Esophagus squamous epithelium (tissue), 5 donors: ENCODE results near the gene HHLA2. TPM values are rescaled to one million over a fixed set of nuclear protein-coding genes. Genes with fewer than 3 reads are reported as not detected.
"Not testable (repeated sequence)": the region's sequence is repeated elsewhere in the genome, so short reads cannot be mapped to it uniquely, and the experiment has no call there.

Experiments used
- DNase-seq: peaks from one replicate; lab custom pipeline; 2025; lab: John Stamatoyannopoulos, UW
- H3K27ac ChIP-seq, 4 donors: fragments of 200-600 bp; sonication (generic); one replicate each; pipeline ENCODE4 v1.5.1; 2016 to 2019; ENCODE audit warnings: mild to moderate bottlenecking in 1 of 4
- H3K27me3 ChIP-seq, 4 donors: fragments of 200-600 bp; sonication (generic); 1 replicate in 3 of 4; 2 replicates in 1 of 4; pipeline versions ENCODE4 v1.5.1 to v1.6.0; 2017 to 2021; ENCODE audit warnings: antibody characterized with exemption in 1 of 4
- H3K36me3 ChIP-seq, 3 donors: fragments of 200-600 bp; sonication (generic); one replicate each; pipeline ENCODE4 v1.5.1; 2016 to 2019
- H3K4me1 ChIP-seq, 3 donors: fragments of 200-600 bp; sonication (generic); one replicate each; pipeline ENCODE4 v1.5.1; 2017 to 2019
- H3K4me3 ChIP-seq, 4 donors: fragments of 200-600 bp; sonication (generic); 1 replicate in 3 of 4; 2 replicates in 1 of 4; pipeline ENCODE4 v1.5.1; 2016 to 2019; ENCODE audit warnings: mild to moderate bottlenecking in 2 of 4, moderate library complexity in 1 of 4
- H3K9me3 ChIP-seq, 3 donors: fragments of 200-600 bp; sonication (generic); one replicate each; pipeline ENCODE4 v1.5.1; 2016 to 2019
- POLR2A ChIP-seq, 4 donors: fragments of 450-650 bp; IDR thresholded peaks; one replicate each; pipeline ENCODE4 v1.6.1; 2017; ENCODE audit warnings: antibody characterized with exemption in 4 of 4, mild to moderate bottlenecking in 4 of 4, moderate library complexity in 3 of 4
- WGBS, 2 donors: methylation state at CpG; one replicate each; pipeline ENCODE4 v1.1.5; 2018; 5-methylcytosine and 5-hydroxymethylcytosine counted together
- intact Hi-C: fragments of 100-400 bp; cut with DNase I; formaldehyde crosslinking; loops from one replicate; pipeline ENCODE4 v1.15.0; 2022
- total RNA-seq, 4 donors: library from RNA; depleted of rRNA; stranded (reverse); fragments of >200 nt; gene quantifications; one replicate each; pipeline ENCODE4 v1.1.0, GENCODE V29; 2016
- TF ChIP-seq, protein P1 (sequence below), 6 experiments: fragments of 450-650 bp in 4 of 6; fragments of 200-600 bp in 2 of 6; sonication (generic) in 2 of 6; IDR thresholded peaks; one replicate each; pipeline ENCODE4 v1.5.1; 2016 to 2019; ENCODE audit warnings: antibody characterized with exemption in 6 of 6, mild to moderate bottlenecking in 4 of 6, moderate library complexity in 4 of 6
- donor health status: DM: yes; HTN: yes; CAD: no.

HHLA2 gene, protein sequence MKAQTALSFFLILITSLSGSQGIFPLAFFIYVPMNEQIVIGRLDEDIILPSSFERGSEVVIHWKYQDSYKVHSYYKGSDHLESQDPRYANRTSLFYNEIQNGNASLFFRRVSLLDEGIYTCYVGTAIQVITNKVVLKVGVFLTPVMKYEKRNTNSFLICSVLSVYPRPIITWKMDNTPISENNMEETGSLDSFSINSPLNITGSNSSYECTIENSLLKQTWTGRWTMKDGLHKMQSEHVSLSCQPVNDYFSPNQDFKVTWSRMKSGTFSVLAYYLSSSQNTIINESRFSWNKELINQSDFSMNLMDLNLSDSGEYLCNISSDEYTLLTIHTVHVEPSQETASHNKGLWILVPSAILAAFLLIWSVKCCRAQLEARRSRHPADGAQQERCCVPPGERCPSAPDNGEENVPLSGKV
- total RNA-seq: not detected

GRCh38 chr3:108296239-108296638 lies at the start of gene HHLA2:
HHLA2 (plus strand) TSS chr3:108296548; CDS start chr3:108351814, 55,266 bp downstream.
- WGBS, 2 donors: 63 to 70% methylated on average over 2 of the region's 2 CpGs
- no peak for DNase-seq

DNA sequence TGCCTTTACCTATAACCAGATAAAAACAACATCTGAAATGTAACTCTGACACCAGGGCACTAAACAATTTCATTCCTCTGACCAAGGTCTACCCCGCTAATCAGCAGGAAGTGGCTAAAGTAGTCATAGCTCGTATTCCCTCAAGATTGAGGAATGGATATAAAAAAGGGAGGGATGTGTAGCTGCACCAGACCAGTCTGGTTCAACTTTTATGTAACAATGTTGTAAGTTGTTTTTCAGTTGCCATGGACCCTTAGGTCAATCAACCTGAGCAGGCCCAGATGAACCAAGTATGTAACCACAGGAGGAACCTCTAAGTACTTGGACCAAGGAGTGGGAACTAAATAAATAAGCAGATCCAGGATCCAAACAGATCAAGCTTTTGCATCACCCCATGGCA lies 45.7 kb upstream of the HHLA2 start:
- no peaks in the 10 kb centered on the region for H3K27me3 ChIP-seq
- no peak for TF ChIP-seq POLR2A (IDR thresholded peaks at IDR 0.05)
- TF ChIP-seq, protein P1, sequence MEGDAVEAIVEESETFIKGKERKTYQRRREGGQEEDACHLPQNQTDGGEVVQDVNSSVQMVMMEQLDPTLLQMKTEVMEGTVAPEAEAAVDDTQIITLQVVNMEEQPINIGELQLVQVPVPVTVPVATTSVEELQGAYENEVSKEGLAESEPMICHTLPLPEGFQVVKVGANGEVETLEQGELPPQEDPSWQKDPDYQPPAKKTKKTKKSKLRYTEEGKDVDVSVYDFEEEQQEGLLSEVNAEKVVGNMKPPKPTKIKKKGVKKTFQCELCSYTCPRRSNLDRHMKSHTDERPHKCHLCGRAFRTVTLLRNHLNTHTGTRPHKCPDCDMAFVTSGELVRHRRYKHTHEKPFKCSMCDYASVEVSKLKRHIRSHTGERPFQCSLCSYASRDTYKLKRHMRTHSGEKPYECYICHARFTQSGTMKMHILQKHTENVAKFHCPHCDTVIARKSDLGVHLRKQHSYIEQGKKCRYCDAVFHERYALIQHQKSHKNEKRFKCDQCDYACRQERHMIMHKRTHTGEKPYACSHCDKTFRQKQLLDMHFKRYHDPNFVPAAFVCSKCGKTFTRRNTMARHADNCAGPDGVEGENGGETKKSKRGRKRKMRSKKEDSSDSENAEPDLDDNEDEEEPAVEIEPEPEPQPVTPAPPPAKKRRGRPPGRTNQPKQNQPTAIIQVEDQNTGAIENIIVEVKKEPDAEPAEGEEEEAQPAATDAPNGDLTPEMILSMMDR (IDR thresholded peaks at IDR 0.05): no peak
- DNase-seq: no peak
- 84 to 95% methylated on average over 2 of the region's 2 CpGs for WGBS, 2 donors
- no peak overlapping the region for H3K4me3 ChIP-seq
- no peaks in the 10 kb centered on the region for H3K4me1 ChIP-seq
- no peaks in the 10 kb centered on the region for H3K36me3 ChIP-seq
- H3K9me3 ChIP-seq: no peaks in the 10 kb centered on the region
- intact Hi-C loops: no loop called here
- H3K27ac ChIP-seq: no peak overlapping the region

More at GRCh38 chr3:108296239-108296638, at the start of gene HHLA2:
- TF ChIP-seq, protein P1 (IDR thresholded peaks at IDR 0.05): no peak
- TF ChIP-seq POLR2A (IDR thresholded peaks at IDR 0.05): no peak
- H3K27me3 ChIP-seq: no peaks in the 10 kb centered on the region
- H3K4me3 ChIP-seq: no peak within 1 kb of the TSS
- no peak within 1 kb of the TSS for H3K27ac ChIP-seq
- intact Hi-C loops: no loop called here
- H3K9me3 ChIP-seq: no peaks in the 10 kb centered on the region
- H3K36me3 ChIP-seq: no peaks in the 10 kb centered on the region
- H3K4me1 ChIP-seq: peaks cover 0 to 5% (median 0%) of the 10 kb centered on the region in 3 donors

GRCh38 chr3:108251265-108251664 lies 45.1 kb upstream of the HHLA2 start:
- DNase-seq: no peak
- H3K4me1 ChIP-seq: no peaks in the 10 kb centered on the region
- no peaks in the 10 kb centered on the region for H3K36me3 ChIP-seq
- no peak overlapping the region for H3K27ac ChIP-seq
- intact Hi-C loops: no loop called here
- TF ChIP-seq, protein P1 (IDR thresholded peaks at IDR 0.05): no peak
- no peak for TF ChIP-seq POLR2A (IDR thresholded peaks at IDR 0.05)
- WGBS, 2 donors: 88 to 94% methylated on average over 4 of the region's 4 CpGs
- no peaks in the 10 kb centered on the region for H3K9me3 ChIP-seq
- no peak overlapping the region for H3K4me3 ChIP-seq
- H3K27me3 ChIP-seq: no peaks in the 10 kb centered on the region

DNA sequence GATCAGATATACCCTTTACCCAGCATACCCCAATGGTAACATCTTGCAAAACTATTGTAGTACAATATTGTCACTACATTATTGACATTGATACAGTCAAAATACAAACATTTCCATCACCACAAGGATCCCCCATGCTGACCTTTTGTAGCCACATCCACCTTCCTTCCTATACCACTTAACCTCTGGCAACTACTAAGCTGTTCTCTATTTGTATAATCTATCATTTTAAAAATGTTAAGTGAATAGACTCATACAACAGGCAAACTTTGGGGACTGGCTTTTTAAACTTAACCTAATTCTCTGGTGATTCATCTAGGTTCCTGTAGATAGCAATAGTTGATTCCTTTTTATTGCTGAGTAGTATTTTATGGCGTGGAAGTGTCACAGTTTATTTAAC lies 44.5 kb upstream of the HHLA2 start:
- WGBS, 2 donors: 91 to 96% methylated on average over 1 of the region's 1 CpG
- H3K36me3 ChIP-seq: no peaks in the 10 kb centered on the region

GRCh38 chr3:108255131-108255530 lies 41.2 kb upstream of the HHLA2 start:
- no peak overlapping the region for H3K27ac ChIP-seq
- no peak for TF ChIP-seq POLR2A (IDR thresholded peaks at IDR 0.05)
- TF ChIP-seq, protein P1 (IDR thresholded peaks at IDR 0.05): no peak
- intact Hi-C loops: no loop called here

More for the DNA sequence above, 44.5 kb upstream of the HHLA2 start:
- intact Hi-C loops: no loop called here
- Histone ChIP-seq H3K9me3 (no peaks in the 10 kb centered on the region), H3K27ac (no peak overlapping the region), H3K27me3 (no peaks in the 10 kb centered on the region), H3K4me1 (no peaks in the 10 kb centered on the region), H3K4me3 (no peak overlapping the region)
- no peak for DNase-seq
- no peak for TF ChIP-seq POLR2A (IDR thresholded peaks at IDR 0.05)
- TF ChIP-seq, protein P1 (IDR thresholded peaks at IDR 0.05): no peak

DNA sequence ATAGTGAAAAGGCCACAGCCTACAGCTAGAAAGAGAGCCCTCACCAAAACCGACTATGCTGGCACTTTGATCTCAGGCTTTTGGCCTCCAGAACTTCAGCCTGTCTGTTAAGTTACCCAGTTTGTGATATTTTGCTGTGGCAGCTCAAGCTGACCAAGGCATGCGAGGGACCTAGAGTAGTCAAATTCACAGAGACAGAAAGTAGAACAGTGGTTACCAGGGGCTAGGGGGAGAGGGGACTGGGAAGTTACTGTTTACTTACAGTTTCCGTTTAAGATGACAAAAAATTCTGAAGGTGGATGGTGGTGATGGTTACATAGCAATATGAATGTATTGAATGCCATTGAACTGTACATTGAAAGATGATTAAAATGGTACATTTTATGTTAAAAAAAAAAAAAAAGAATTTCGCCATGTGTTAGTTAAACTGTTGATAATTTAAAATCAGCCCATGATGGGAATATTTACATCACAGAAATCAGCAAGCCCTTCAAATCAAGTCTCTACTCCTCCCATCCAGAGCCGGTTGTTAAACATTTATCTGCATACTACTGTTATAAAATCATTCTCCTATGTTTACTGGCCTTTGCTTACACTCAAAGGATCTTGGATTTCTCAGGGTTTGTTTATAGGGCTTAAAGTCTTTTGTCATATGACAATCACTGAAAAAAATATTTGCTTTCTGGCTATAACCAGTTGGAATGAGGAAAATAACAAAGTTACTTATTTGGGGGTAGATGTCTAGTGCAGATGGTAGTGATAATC lies 31.6 kb upstream of the HHLA2 start:
- WGBS, 2 donors: 72 to 79% methylated on average over 4 of the region's 5 CpGs
- not testable (repeated sequence) for H3K27ac ChIP-seq, H3K9me3 ChIP-seq

More at GRCh38 chr3:108255131-108255530, 41.2 kb upstream of the HHLA2 start:
- no peak for DNase-seq
- Histone ChIP-seq H3K27me3 (no peaks in the 10 kb centered on the region), H3K9me3 (no peaks in the 10 kb centered on the region), H3K4me1 (no peaks in the 10 kb centered on the region), H3K36me3 (no peaks in the 10 kb centered on the region), H3K4me3 (no peak overlapping the region)

GRCh38 chr3:108268235-108268634 lies 28.1 kb upstream of the HHLA2 start:
- WGBS, 2 donors: 96% methylated on average over 3 of the region's 3 CpGs

More for the DNA sequence above, 31.6 kb upstream of the HHLA2 start:
- H3K4me1 ChIP-seq, H3K27me3 ChIP-seq, DNase-seq, H3K4me3 ChIP-seq, intact Hi-C loops, H3K36me3 ChIP-seq: not testable (repeated sequence)

More at GRCh38 chr3:108268235-108268634, 28.1 kb upstream of the HHLA2 start:
- H3K27me3 ChIP-seq, intact Hi-C loops, H3K4me1 ChIP-seq, H3K4me3 ChIP-seq, H3K9me3 ChIP-seq, H3K36me3 ChIP-seq, DNase-seq, H3K27ac ChIP-seq: not testable (repeated sequence)
